Fibroblast of lung (primary cell): Measurements from ENCODE around the gene STX8. TPM values are rescaled to one million over a fixed set of nuclear protein-coding genes. Genes with fewer than 3 reads are reported as not detected.
A peak's percentile ranks its signal among the peaks of the same experiment; 100 is the strongest.

Source experiments
- DNase-seq, 2 donors: peaks; one replicate each; pipeline versions ENCODE4 v3.0.0 to v3.0.0-alpha.2; 2010; ENCODE audit warnings: low read depth in 2 of 2
- H2AFZ ChIP-seq: 2 replicates; pipeline ENCODE4 v1.5.1; 2012; ENCODE audit warnings: low read length, control low read depth, inconsistent platforms
- H3K27ac ChIP-seq: 2 replicates; pipeline ENCODE4 v1.5.1; 2011; ENCODE audit warnings: low read length, control low read depth; ENCODE audit not compliant: insufficient read depth
- H3K27me3 ChIP-seq: 2 replicates; pipeline ENCODE4 v1.5.1; 2011; ENCODE audit warnings: mild to moderate bottlenecking, low read length; ENCODE audit not compliant: control insufficient read depth, insufficient read depth
- H3K36me3 ChIP-seq: 2 replicates; pipeline ENCODE4 v1.5.1; 2011; ENCODE audit warnings: low read length; ENCODE audit not compliant: control insufficient read depth, insufficient read depth
- H3K4me1 ChIP-seq: 2 replicates; pipeline ENCODE4 v1.5.1; 2011; ENCODE audit warnings: low read length; ENCODE audit not compliant: control insufficient read depth, insufficient read depth; ENCODE audit errors: extremely low read depth
- H3K4me2 ChIP-seq: 2 replicates; pipeline ENCODE4 v1.5.1; 2011; ENCODE audit warnings: low read length, control low read depth; ENCODE audit not compliant: insufficient read depth; ENCODE audit errors: extremely low read depth
- H3K4me3 ChIP-seq, 4 experiments: fragments of 200-600 bp in 1 of 4; sonication (generic) in 1 of 4; replicated peaks in 1 of 4; 2 replicates each; pipeline ENCODE4 v1.5.1; 2011 to 2016; ENCODE audit warnings: low read length in 4 of 4, low read depth in 3 of 4, mild to moderate bottlenecking in 3 of 4, control low read depth in 2 of 4, inconsistent platforms in 1 of 4, mixed read lengths in 1 of 4; ENCODE audit not compliant: insufficient read depth in 1 of 4; ENCODE audit errors: control extremely low read depth in 1 of 4
- H3K79me2 ChIP-seq: 2 replicates; pipeline ENCODE4 v1.5.1; 2012; ENCODE audit warnings: mild to moderate bottlenecking, low read length, inconsistent platforms; ENCODE audit not compliant: control insufficient read depth, insufficient read depth
- H3K9ac ChIP-seq: 2 replicates; pipeline ENCODE4 v1.5.1; 2011; ENCODE audit warnings: mild to moderate bottlenecking, low read length, control low read depth; ENCODE audit not compliant: insufficient read depth
- H3K9me3 ChIP-seq: 2 replicates; pipeline ENCODE4 v1.5.1; 2012; ENCODE audit warnings: low read depth, low read length; ENCODE audit not compliant: control insufficient read depth, insufficient read depth
- H4K20me1 ChIP-seq: 2 replicates; pipeline ENCODE4 v1.5.1; 2011; ENCODE audit warnings: low read length; ENCODE audit not compliant: control insufficient read depth, insufficient read depth; ENCODE audit errors: extremely low read depth
- CTCF ChIP-seq, 2 donors: IDR thresholded peaks in 1 of 2; conservative IDR thresholded peaks in 1 of 2; 1 replicate in 1 of 2; 2 replicates in 1 of 2; pipeline ENCODE4 v1.5.1; 2011 to 2012; ENCODE audit warnings: low read length in 2 of 2, control low read depth in 1 of 2, inconsistent platforms in 1 of 2, low read depth in 1 of 2, mild to moderate bottlenecking in 1 of 2
- EZH2 ChIP-seq: IDR thresholded peaks from 2 replicates; pipeline ENCODE4 v1.5.1; 2012; ENCODE audit warnings: low read length, control low read depth, mild to moderate bottlenecking; ENCODE audit errors: missing control alignments
- polyA plus RNA-seq, 2 donors: library from polyadenylated mRNA; depleted of rRNA in 1 of 2; stranded (reverse) in 1 of 2; unstranded in 1 of 2; fragments of >200 nt; gene quantifications; 2 replicates each; pipeline ENCODE4 v1.2.1, GENCODE V29; 2011 to 2012; ENCODE audit warnings: missing spikeins in 1 of 2
- total RNA-seq: library from RNA; depleted of rRNA; stranded (reverse); fragments of >200 nt; gene quantifications from 2 replicates; pipeline ENCODE4 v1.2.1, GENCODE V29; 2014

Gene STX8
- total and polyA plus RNA-seq, 2 donors (not counting 1 experiment from before 2014, with no cell fraction given): 84.7 to 128 TPM

GRCh38 chr17:9232591-9233270 lies 342.9 kb downstream of the STX8 start:
- Histone ChIP-seq H3K4me2 (no peak overlapping the region), H3K9ac (no peak overlapping the region), H3K79me2 (no peaks in the 10 kb centered on the region), H3K4me3 (no peak overlapping the region), H3K27me3 (no peaks in the 10 kb centered on the region), H3K4me1 (peaks cover 4% of the 10 kb centered on the region), H3K9me3 (no peaks in the 10 kb centered on the region), H4K20me1 (no peaks in the 10 kb centered on the region), H3K27ac (no peak overlapping the region), H2AFZ (no peak overlapping the region), H3K36me3 (no peaks in the 10 kb centered on the region)
- TF ChIP-seq EZH2 (no peak), CTCF (conservative IDR thresholded peaks at IDR 0.05 in 1 of 2, IDR thresholded peaks at IDR 0.05 in 1 of 2; ENCODE audit: low read depth in 1 of 2, low read length in 2 of 2) (no peak)
- DNase-seq: peak in 1 of 2 donors; percentile 48

DNA sequence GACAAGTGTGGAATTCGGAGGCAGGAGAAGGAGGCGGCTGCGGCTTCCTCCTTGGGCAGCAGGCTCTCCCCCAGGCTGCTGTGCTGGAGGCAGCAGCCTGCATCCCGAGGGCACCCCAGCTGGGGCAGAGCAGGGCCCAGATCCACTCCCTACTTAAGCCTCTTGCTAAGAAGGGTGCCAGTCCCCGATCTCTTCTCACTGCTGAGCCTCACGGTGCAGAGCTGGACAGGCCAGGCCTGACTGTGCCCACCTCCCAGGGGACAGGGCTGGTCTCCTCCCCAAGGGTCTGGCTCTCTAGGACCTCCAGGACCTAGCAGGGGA lies 343.5 kb downstream of the STX8 start:
- H3K27me3 ChIP-seq: no peaks in the 10 kb centered on the region
- H3K9ac ChIP-seq: no peak overlapping the region
- H3K79me2 ChIP-seq: no peaks in the 10 kb centered on the region
- H3K4me2 ChIP-seq: no peak overlapping the region
- no peaks in the 10 kb centered on the region for H3K9me3 ChIP-seq
- H3K27ac ChIP-seq: no peak overlapping the region
- H3K4me3 ChIP-seq: no peak overlapping the region
- H4K20me1 ChIP-seq: no peaks in the 10 kb centered on the region
- no peak for DNase-seq
- H3K4me1 ChIP-seq: peaks cover 4% of the 10 kb centered on the region
- H3K36me3 ChIP-seq: no peaks in the 10 kb centered on the region
- no peak overlapping the region for H2AFZ ChIP-seq
- no peak for TF ChIP-seq CTCF (conservative IDR thresholded peaks at IDR 0.05 in 1 of 2, IDR thresholded peaks at IDR 0.05 in 1 of 2; ENCODE audit: low read depth in 1 of 2, low read length in 2 of 2)
- no peak for TF ChIP-seq EZH2

GRCh38 chr17:9231449-9232154 lies 344.0 kb downstream of the STX8 start:
- Histone ChIP-seq H3K27ac (no peak overlapping the region), H4K20me1 (no peaks in the 10 kb centered on the region), H3K9ac (no peak overlapping the region), H3K27me3 (no peaks in the 10 kb centered on the region), H3K4me1 (peaks cover 4% of the 10 kb centered on the region), H3K4me2 (no peak overlapping the region), H3K36me3 (no peaks in the 10 kb centered on the region), H3K9me3 (no peaks in the 10 kb centered on the region), H3K4me3 (no peak overlapping the region), H3K79me2 (no peaks in the 10 kb centered on the region), H2AFZ (no peak overlapping the region)
- DNase-seq: no peak
- TF ChIP-seq CTCF (conservative IDR thresholded peaks at IDR 0.05 in 1 of 2, IDR thresholded peaks at IDR 0.05 in 1 of 2; ENCODE audit: low read depth in 1 of 2, low read length in 2 of 2) (no peak), EZH2 (no peak)
